K562 (cell line): ENCODE results near the gene TARM1. TPM values are rescaled to one million over a fixed set of nuclear protein-coding genes. Genes with fewer than 3 reads are reported as not detected.

Experiments used
- C11orf30 ChIP-seq: fragments of 450-650 bp; IDR thresholded peaks from 2 replicates; pipeline ENCODE4 v1.6.1; 2016; ENCODE audit warnings: low read depth, mild to moderate bottlenecking
- CEBPZ ChIP-seq: fragments of 150-350 bp; IDR thresholded peaks from 2 replicates; pipeline ENCODE4 v1.6.1; 2014; ENCODE audit warnings: low read depth, mild to moderate bottlenecking, low read length, borderline replicate concordance
- DACH1 ChIP-seq: fragments of 450-650 bp; IDR thresholded peaks from 2 replicates; pipeline ENCODE4 v1.6.1; 2018; ENCODE audit not compliant: partially characterized antibody
- DPF2 ChIP-seq: fragments of 450-650 bp; IDR thresholded peaks from 2 replicates; pipeline ENCODE4 v1.6.1; 2016
- ESRRA ChIP-seq: fragments of 450-650 bp; IDR thresholded peaks from 2 replicates; pipeline ENCODE4 v1.6.1; 2014; ENCODE audit warnings: low read depth, mild to moderate bottlenecking, moderate library complexity, borderline replicate concordance
- HDAC6 ChIP-seq: IDR thresholded peaks from 2 replicates; pipeline ENCODE4 v1.6.1; 2012; ENCODE audit warnings: low read depth, mild to moderate bottlenecking, control low read depth, inconsistent platforms, low read length, moderate library complexity
- HNRNPLL ChIP-seq: fragments of 200-400 bp; formaldehyde crosslinking; IDR thresholded peaks from 2 replicates; pipeline ENCODE4 v1.6.1; 2017; ENCODE audit warnings: low read length, low read depth, mild to moderate bottlenecking; ENCODE audit not compliant: poor library complexity, severe bottlenecking
- NCOA6 ChIP-seq: fragments of 450-650 bp; IDR thresholded peaks from 2 replicates; pipeline ENCODE4 v1.6.1; 2017; ENCODE audit warnings: mild to moderate bottlenecking
- RCOR1 ChIP-seq, 2 experiments: IDR thresholded peaks; 2 replicates each; pipeline ENCODE4 v1.6.1; 2012; ENCODE audit warnings: low read depth in 2 of 2, low read length in 2 of 2, borderline replicate concordance in 1 of 2, improper control_type of control experiment in 1 of 2
- SIN3B ChIP-seq: fragments of 450-650 bp; IDR thresholded peaks from 2 replicates; pipeline ENCODE4 v1.6.1; 2017; ENCODE audit warnings: low read depth, mild to moderate bottlenecking, moderate library complexity
- SMARCA5 ChIP-seq: fragments of 450-650 bp; IDR thresholded peaks from 2 replicates; pipeline ENCODE4 v1.6.1; 2016
- ZBTB34 ChIP-seq: fragments of 250-450 bp; sonication (Bioruptor Pico); IDR thresholded peaks from 2 replicates; pipeline ENCODE4 v1.8.0; 2021; ENCODE audit warnings: mild to moderate bottlenecking, moderate library complexity
- ZBTB9 ChIP-seq: fragments of 450-650 bp; formaldehyde crosslinking; IDR thresholded peaks from 2 replicates; pipeline ENCODE4 v1.4.0; 2020; ENCODE audit warnings: mild to moderate bottlenecking, moderate library complexity
- ZNF140 ChIP-seq: fragments of 250-450 bp; sonication (Bioruptor Pico); IDR thresholded peaks from 2 replicates; pipeline ENCODE4 v1.8.0; 2021; ENCODE audit warnings: moderate library complexity, mild to moderate bottlenecking, inconsistent platforms
- ZNF311 ChIP-seq: fragments of 250-450 bp; sonication (Bioruptor Pico); IDR thresholded peaks from 2 replicates; pipeline ENCODE4 v1.4.0; 2020; ENCODE audit warnings: mild to moderate bottlenecking, moderate library complexity
- ZNF592 ChIP-seq: fragments of 450-650 bp; IDR thresholded peaks from 2 replicates; pipeline ENCODE4 v1.6.1; 2017; ENCODE audit warnings: antibody characterized with exemption, mild to moderate bottlenecking
- ZNF785 ChIP-seq: fragments of 250-450 bp; sonication (Bioruptor Pico); IDR thresholded peaks from 2 replicates; pipeline ENCODE4 v1.4.0; 2020; ENCODE audit warnings: mild to moderate bottlenecking
- polyA plus RNA-seq, 8 experiments: library from polyadenylated mRNA; depleted of rRNA in 4 of 8; stranded (reverse) in 5 of 8; unstranded in 3 of 8; fragments of >200 nt; fragmentation: Nextera tagmentation in 2 of 8; fragmentation: Illumina TruSeq in 1 of 8; extraction: Ambion mirVana in 2 of 8; extraction: Trizol in 1 of 8; gene quantifications; 2 replicates each; pipeline versions ENCODE4 v1.2.1 to v1.2.3, GENCODE V29; 2011 to 2014; ENCODE audit warnings: inconsistent platforms in 1 of 8, missing spikeins in 1 of 8
- total RNA-seq, 7 experiments: library from RNA; depleted of rRNA in 6 of 7; stranded (reverse); fragments of >200 nt in 6 of 7; fragmentation: Illumina TruSeq in 2 of 7; extraction: Trizol in 2 of 7; gene quantifications; 2 replicates each; pipeline versions ENCODE4 v1.2.1 to v1.2.3, GENCODE V29; 2011 to 2021; ENCODE audit warnings: low replicate concordance in 1 of 7

TARM1 gene
- total and polyA plus RNA-seq, 9 of the 15 experiments (the other 6 are each of a cell fraction or from before 2014, with no cell fraction given) = not detected

GRCh38 chr19:54115109-54116063 is 34.2 kb upstream of the TARM1 start, which contains the start of the genes PRPF31 and TFPT (continued):
- TF ChIP-seq ESRRA = peak; percentile 79
- TF ChIP-seq ZBTB9 = peak; percentile 51
- TF ChIP-seq NCOA6 = peak; percentile 64; the same call in 1 of the 2 replicates
- no peak for TF ChIP-seq DACH1
- TF ChIP-seq ZNF311 (CRISPR knock-in tag) = peak; percentile 52; the same call in 1 of the 2 replicates
- TF ChIP-seq ZBTB34 (CRISPR knock-in tag) = no peak
- peak; percentile 100 for TF ChIP-seq C11orf30
- no peak for TF ChIP-seq HNRNPLL
- no peak for TF ChIP-seq HDAC6
- TF ChIP-seq CEBPZ = no peak
- peak; percentile 90 for TF ChIP-seq ZNF592
- TF ChIP-seq SMARCA5 = no peak
- TF ChIP-seq RCOR1 (IDR thresholded peaks at IDR 0.05; ENCODE audit: borderline replicate concordance in 1 of 2, low read depth in 2 of 2, low read length in 2 of 2) = peak; percentile 7 to 44; a peak in 1 of 4 replicates
- no peak for TF ChIP-seq ZNF140 (CRISPR knock-in tag)
- peak; percentile 98 for TF ChIP-seq SIN3B
- TF ChIP-seq DPF2 = 0 out of 2 replicates have a peak, but pooled peaks have one; percentile 41
- no peak for TF ChIP-seq ZNF785 (CRISPR knock-in tag)
